Kidney (tissue), 14 donors: Measurements from ENCODE around the gene PTBP3. TPM values are rescaled to one million over a fixed set of nuclear protein-coding genes. Genes with fewer than 3 reads are reported as not detected.

ENCODE experiments used
- DNase-seq, 5 donors: peaks; one replicate each; pipeline ENCODE4 v3.0.0-alpha.2; 2013 to 2020
- FAIRE-seq: peaks from 2 replicates; lab custom pipeline; 2012; peaks lifted over from hg19 to GRCh38; lab: Jason Lieb, UNC
- H3K27ac ChIP-seq, 2 donors: one replicate each; pipeline ENCODE4 v1.7.0; 2013; ENCODE audit warnings: low read depth in 2 of 2, low read length in 2 of 2, inconsistent platforms in 1 of 2
- H3K27me3 ChIP-seq: one replicate; pipeline ENCODE4 v1.7.1; 2013; ENCODE audit warnings: low read length, inconsistent platforms; ENCODE audit not compliant: control insufficient read depth, insufficient read depth
- H3K36me3 ChIP-seq, 3 donors: one replicate each; pipeline versions ENCODE4 v1.7.0 to v1.7.1; 2013; ENCODE audit warnings: low read length in 3 of 3, control low read depth in 1 of 3, inconsistent platforms in 1 of 3; ENCODE audit not compliant: insufficient read depth in 3 of 3, control insufficient read depth in 2 of 3
- H3K4me1 ChIP-seq, 3 donors: one replicate each; pipeline versions ENCODE4 v1.7.0 to v1.7.1; 2013; ENCODE audit warnings: low read length in 3 of 3, inconsistent platforms in 1 of 3, low read depth in 1 of 3; ENCODE audit not compliant: control insufficient read depth in 2 of 3, insufficient read depth in 2 of 3
- H3K4me3 ChIP-seq, 3 donors: one replicate each; pipeline versions ENCODE4 v1.7.0 to v1.8.1; 2013; ENCODE audit warnings: low read length in 3 of 3, control low read depth in 1 of 3, inconsistent platforms in 1 of 3
- H3K9ac ChIP-seq, 3 donors: one replicate each; pipeline versions ENCODE4 v1.7.0 to v1.7.1; 2013; ENCODE audit warnings: low read length in 3 of 3, control low read depth in 1 of 3, inconsistent platforms in 1 of 3
- H3K9me3 ChIP-seq, 3 donors: one replicate each; pipeline versions ENCODE4 v1.7.0 to v1.7.1; 2013; ENCODE audit warnings: low read length in 3 of 3, control low read depth in 1 of 3, inconsistent platforms in 1 of 3; ENCODE audit not compliant: control insufficient read depth in 2 of 3, insufficient read depth in 1 of 3
- intact Hi-C: fragments of 100-400 bp; cut with DNase I; formaldehyde crosslinking; loops from one replicate; pipeline ENCODE4 v1.11.1; 2022
- polyA plus RNA-seq: library from polyadenylated mRNA; stranded (reverse); fragments of 350-450 nt; fragmentation: Illumina TruSeq; extraction: RNeasy Lipid Tissue Mini Kit (QIAGEN cat#74804); gene quantifications from one replicate; pipeline ENCODE4 v1.2.3, GENCODE V29; 2014; ENCODE audit warnings: low read depth, low replicate concordance; ENCODE audit not compliant: insufficient read depth
- total RNA-seq: library from RNA; stranded (reverse); fragmentation: NEBNext Ultra II Directional; extraction: Animal tissue kit (Norgen Biotek cat#: 25700); gene quantifications from one replicate; pipeline ENCODE4 v1.2.1, GENCODE V29; 2021
- TF ChIP-seq, protein P1 (sequence below): IDR thresholded peaks from 3 replicates; pipeline ENCODE4 v1.5.1; 2012; ENCODE audit warnings: mild to moderate bottlenecking, moderate library complexity, borderline replicate concordance; ENCODE audit not compliant: insufficient read depth; ENCODE audit errors: extremely low read depth
- donor health status: control.
- donor health status: control.
- donor health status: control.
- donor health status: control.
- donor health status: control.
- donor health status: DM: yes; HTN: yes; CAD: no.
- donor health status: Normal renal cell carcinoma (clear cell type).

PTBP3 gene
- total and polyA plus RNA-seq, 2 donors from 2014 or later, result 14.0 to 86.6 TPM

DNA sequence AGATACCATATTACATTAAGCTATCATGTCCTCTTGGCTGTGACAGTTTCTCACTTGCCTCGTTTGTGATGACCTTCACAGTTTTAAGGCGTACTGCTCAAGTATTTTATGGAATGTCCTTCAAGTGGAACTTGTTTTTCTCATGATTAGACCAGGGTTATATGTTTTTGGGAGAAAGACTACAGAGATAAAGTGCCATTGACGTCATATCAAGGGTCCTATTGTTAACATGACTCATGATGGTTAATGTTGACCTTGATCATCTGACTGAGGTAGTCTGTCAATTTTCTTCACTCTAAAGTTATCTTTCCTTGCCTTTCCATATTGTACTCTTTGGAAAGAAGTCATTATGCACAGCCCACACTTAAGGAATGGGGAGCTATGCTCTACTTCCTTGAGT is 17.8 kb upstream of the PTBP3 start:
- intact Hi-C loops, result no loop called here
- Histone ChIP-seq H3K36me3 (no peaks in the 10 kb centered on the region), H3K27ac (no peak overlapping the region), H3K27me3 (no peaks in the 10 kb centered on the region), H3K9ac (no peak overlapping the region), H3K4me1 (no peaks in the 10 kb centered on the region), H3K9me3 (no peaks in the 10 kb centered on the region), H3K4me3 (no peak overlapping the region)
- no peak for FAIRE-seq
- DNase-seq, result no peak
- TF ChIP-seq, protein P1, sequence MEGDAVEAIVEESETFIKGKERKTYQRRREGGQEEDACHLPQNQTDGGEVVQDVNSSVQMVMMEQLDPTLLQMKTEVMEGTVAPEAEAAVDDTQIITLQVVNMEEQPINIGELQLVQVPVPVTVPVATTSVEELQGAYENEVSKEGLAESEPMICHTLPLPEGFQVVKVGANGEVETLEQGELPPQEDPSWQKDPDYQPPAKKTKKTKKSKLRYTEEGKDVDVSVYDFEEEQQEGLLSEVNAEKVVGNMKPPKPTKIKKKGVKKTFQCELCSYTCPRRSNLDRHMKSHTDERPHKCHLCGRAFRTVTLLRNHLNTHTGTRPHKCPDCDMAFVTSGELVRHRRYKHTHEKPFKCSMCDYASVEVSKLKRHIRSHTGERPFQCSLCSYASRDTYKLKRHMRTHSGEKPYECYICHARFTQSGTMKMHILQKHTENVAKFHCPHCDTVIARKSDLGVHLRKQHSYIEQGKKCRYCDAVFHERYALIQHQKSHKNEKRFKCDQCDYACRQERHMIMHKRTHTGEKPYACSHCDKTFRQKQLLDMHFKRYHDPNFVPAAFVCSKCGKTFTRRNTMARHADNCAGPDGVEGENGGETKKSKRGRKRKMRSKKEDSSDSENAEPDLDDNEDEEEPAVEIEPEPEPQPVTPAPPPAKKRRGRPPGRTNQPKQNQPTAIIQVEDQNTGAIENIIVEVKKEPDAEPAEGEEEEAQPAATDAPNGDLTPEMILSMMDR, result no peak

DNA sequence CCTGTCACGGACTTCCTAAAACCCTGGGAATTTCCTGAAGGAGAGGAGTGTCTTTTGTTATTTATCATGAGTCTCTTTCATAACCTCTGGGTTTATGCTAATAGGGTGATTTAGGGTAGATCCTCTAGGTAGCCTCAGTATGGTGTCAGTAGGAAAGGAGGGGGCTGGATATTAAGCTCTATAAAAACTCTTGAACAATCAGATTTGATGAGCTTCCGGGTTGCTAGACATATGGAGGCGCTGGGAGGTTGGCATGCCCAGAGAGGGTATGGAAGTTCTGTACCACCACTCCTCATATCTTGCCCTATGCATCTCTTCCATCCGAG is 15.6 kb upstream of the PTBP3 start:
- Histone ChIP-seq H3K9ac (peak overlapping the region in 1 of 3 donors; percentile 60), H3K27ac (no peak overlapping the region), H3K4me3 (peak overlapping the region in 1 of 3 donors; percentile 51), H3K27me3 (no peaks in the 10 kb centered on the region), H3K9me3 (no peaks in the 10 kb centered on the region), H3K4me1 (no peaks in the 10 kb centered on the region), H3K36me3 (no peaks in the 10 kb centered on the region)
- FAIRE-seq, result no peak
- TF ChIP-seq, protein P1, result no peak
- intact Hi-C loops, result no loop called here
- no peak for DNase-seq

DNA sequence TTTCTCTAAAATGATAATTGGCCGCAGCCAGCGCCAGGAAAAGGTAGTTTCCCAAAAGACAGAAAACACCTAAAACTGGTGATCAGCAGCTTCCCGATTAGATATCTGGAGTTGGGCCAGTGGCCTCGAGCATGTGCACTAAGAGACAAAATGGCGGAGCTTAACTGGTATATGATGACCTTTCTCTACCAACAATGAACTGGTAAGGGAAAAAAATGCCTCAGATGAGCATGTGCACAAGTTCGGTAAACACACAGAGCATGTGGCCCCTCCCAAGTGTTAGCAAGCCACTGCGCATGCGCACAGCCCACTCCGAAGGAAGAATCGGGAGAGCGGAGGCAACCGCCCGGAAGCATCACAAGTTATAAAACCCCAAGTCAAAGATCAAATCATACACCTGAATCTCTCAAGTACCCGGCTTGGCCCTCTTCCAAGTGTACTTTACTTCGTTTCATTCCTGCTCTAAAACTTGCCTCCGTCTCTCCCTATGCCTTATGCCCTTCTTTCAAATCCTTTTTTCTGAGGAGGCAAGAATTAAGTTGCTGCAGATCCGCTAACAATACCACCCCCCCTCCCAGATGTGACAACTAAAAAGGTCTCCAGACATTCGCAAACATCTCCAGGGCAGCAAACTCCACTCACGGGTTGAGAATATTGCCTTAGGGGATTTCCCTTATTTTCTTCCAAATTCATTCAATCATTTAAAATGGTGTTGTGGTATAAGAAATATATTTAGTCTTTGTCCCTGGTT is 15.0 kb upstream of the PTBP3 start:
- H3K36me3 ChIP-seq, result no peaks in the 10 kb centered on the region
- H3K4me1 ChIP-seq, result no peaks in the 10 kb centered on the region
- FAIRE-seq, result no peak
- peak overlapping the region; percentile 51 to 77 (median 76) for H3K4me3 ChIP-seq
- H3K27me3 ChIP-seq, result no peaks in the 10 kb centered on the region
- intact Hi-C loops, result no loop called here
- TF ChIP-seq, protein P1, result no peak
- peak overlapping the region in 1 of 2 donors; percentile 29 for H3K27ac ChIP-seq
- DNase-seq, result peak; percentile 74 to 92 (median 88)
- no peaks in the 10 kb centered on the region for H3K9me3 ChIP-seq
- H3K9ac ChIP-seq, result peak overlapping the region; percentile 8 to 60 (median 16)

DNA sequence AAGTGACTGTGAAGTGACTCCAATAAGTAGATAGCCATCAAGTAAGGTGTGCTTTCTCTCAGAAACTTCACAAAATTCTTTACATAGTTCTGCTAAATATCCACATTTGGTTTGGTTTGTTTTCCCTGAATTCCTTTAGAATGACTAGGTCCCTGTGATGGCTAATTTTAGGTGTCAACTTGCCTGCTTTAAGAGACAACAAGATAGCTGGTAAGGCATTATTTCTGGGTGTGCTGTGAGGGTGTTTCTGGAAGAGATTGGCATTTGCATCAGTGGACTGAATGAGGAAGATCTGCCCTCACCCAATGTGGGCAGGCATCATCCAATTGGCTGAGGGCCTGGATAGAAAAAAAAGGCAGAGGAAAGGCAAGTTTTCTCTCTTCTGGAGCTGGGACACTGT is 8.3 kb upstream of the PTBP3 start:
- Histone ChIP-seq H3K27me3 (no peaks in the 10 kb centered on the region), H3K9ac (no peak overlapping the region), H3K4me3 (no peak overlapping the region), H3K27ac (no peak overlapping the region), H3K9me3 (no peaks in the 10 kb centered on the region), H3K4me1 (peaks cover 0 to 18% (median 0%) of the 10 kb centered on the region in 3 donors), H3K36me3 (no peaks in the 10 kb centered on the region)
- intact Hi-C loops, result no loop called here
- FAIRE-seq (no peak), DNase-seq (no peak)
- TF ChIP-seq, protein P1, result no peak
